C4-2B (cell line): ENCODE data around the gene FOXN3.

Experiments
- H3K27ac ChIP-seq: fragments of 450-650 bp; 2 replicates; pipeline ENCODE4 v1.5.1; 2017
- CTCF ChIP-seq: fragments of 450-650 bp; conservative IDR thresholded peaks from 2 replicates; pipeline ENCODE4 v1.5.1; 2017; ENCODE audit warnings: mild to moderate bottlenecking
- ZFX ChIP-seq: fragments of 450-650 bp; IDR thresholded peaks from 2 replicates; pipeline ENCODE4 v1.6.1; 2017

FOXN3 gene

GRCh38 chr14:89291351-89291940 is 125.6 kb downstream of the FOXN3 start:
- no peak overlapping the region for H3K27ac ChIP-seq
- no peak for TF ChIP-seq CTCF
- no peak for TF ChIP-seq ZFX

DNA sequence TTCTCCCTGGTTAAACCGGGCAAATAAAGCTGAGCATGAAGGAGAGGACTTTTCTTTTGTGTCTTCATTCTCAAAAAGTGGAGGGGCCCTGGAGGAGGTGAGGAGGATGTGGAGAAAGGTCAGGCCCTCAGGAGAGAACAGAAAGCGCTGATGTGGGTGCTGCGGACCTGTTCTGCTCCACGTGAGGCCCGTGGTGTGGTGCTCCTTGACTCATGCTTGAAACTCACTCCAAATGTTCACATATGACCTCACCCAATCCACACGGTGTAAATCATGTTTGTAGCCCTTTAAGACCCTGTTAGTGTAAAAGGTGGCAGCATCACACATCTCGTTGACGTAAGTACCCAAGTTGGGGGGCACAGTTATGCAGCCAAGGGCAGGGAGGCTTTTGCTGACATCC is 126.2 kb downstream of the FOXN3 start:
- H3K27ac ChIP-seq = no peak overlapping the region
- TF ChIP-seq CTCF (no peak), ZFX (no peak)

DNA sequence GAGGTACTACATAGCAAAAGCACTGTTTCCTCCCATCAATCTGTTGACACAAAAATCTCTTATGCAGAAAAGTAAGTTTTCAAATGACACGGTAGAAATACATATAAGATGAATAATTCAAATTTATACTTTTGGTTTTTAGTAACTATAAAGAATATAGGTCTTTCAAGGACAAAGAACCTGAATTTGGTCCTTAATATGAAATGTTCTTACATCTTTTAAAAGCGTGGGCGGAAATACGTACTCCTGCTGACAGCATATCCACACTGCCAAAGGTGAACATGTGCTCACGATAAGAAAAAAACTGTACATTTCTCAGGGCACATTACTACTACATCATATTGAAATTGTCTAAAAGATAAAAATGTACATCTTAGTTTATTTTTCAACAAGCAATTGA is 127.6 kb downstream of the FOXN3 start:
- TF ChIP-seq ZFX (no peak), CTCF (no peak)
- H3K27ac ChIP-seq = no peak overlapping the region

GRCh38 chr14:89288114-89288513 is 128.9 kb downstream of the FOXN3 start:
- TF ChIP-seq CTCF (no peak), ZFX (no peak)
- H3K27ac ChIP-seq = no peak overlapping the region

DNA sequence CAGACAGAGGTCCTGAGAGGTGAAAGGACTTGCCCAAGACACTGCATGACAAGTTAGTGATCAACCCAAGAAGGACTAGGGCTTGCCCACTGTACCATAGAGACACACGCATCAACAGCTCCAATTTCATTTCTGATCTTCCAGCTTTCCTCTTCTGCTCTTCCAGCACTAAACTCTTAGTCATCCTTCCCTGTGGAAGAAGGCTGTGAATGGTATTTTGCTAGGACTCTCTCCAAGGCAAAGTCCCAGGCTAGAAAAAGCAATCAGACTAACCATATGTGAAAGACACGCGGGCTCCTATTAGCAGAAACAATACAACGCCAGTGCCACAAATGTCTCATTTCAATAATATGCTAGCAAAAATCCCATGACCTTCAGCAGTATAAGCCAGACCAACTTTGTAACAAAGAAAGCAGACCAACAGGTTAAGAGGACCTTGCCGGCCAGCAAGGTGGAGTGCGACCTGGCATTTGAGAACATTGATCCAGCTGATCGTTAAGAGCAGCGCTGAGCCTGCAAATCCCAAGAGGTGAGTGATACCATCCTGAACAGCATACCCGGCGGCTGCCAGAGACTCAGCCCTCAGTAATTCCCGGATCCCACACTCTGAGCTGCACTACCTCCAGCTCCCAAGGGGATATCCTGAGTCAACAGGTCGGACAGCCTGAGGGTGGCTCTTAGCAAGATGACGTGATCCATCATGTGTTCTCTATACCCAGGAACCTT is 132.5 kb downstream of the FOXN3 start:
- H3K27ac ChIP-seq = no peak overlapping the region
- no peak for TF ChIP-seq CTCF
- no peak for TF ChIP-seq ZFX

GRCh38 chr14:89283327-89284060 is 133.5 kb downstream of the FOXN3 start:
- TF ChIP-seq CTCF = no peak
- no peak for TF ChIP-seq ZFX

GRCh38 chr14:89282191-89282590 is 134.8 kb downstream of the FOXN3 start:
- no peak overlapping the region for H3K27ac ChIP-seq
- TF ChIP-seq ZFX (no peak), CTCF (no peak)

More at GRCh38 chr14:89283327-89284060, 133.5 kb downstream of the FOXN3 start:
- no peak overlapping the region for H3K27ac ChIP-seq
